GM18951 (cell line): ENCODE data around the gene THEM5.
"Not testable (repeated sequence)": the region's sequence is repeated elsewhere in the genome, so short reads cannot be mapped to it uniquely, and the experiment has no call there.

Experiments used
- POLR2A ChIP-seq: IDR thresholded peaks from 4 replicates; pipeline ENCODE4 v1.6.1; 2011; ENCODE audit warnings: mild to moderate bottlenecking; ENCODE audit not compliant: insufficient read length, insufficient read depth; ENCODE audit errors: extremely low read depth
- in situ Hi-C: fragments of 300-500 bp; cut with MboI; formaldehyde crosslinking; loops from one replicate; pipeline ENCODE4 v1.12.0; 2022; ENCODE audit warnings: low sequenced_read_pairs, mixed read lengths, inconsistent platforms; ENCODE audit not compliant: unreplicated experiment

THEM5 gene, protein sequence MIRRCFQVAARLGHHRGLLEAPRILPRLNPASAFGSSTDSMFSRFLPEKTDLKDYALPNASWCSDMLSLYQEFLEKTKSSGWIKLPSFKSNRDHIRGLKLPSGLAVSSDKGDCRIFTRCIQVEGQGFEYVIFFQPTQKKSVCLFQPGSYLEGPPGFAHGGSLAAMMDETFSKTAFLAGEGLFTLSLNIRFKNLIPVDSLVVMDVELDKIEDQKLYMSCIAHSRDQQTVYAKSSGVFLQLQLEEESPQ

DNA sequence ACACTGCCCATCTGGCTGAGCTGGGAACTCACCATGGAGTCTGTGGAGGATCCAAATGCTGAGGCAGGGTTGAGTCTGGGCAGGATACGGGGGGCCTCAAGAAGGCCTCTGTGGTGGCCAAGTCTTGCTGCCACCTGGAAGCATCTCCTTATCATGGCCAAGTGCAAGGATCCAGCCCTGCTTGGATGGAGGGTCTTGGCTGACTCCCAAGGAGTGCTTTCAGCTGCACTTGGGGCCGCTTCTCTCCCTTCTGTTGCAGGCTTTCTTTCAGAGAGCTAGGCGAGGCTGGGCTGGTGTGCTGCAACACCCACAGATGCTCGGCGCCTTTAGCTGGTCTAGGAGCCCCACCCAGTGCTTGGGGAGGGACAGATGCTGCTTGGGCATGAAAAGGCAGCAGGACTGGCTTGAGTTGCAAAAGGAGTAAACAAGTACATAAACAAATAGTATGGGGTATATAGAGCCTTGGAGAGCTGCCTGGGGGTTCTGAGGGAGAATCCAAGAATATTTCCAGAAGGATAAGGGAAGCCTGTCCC is at the start of gene THEM5:
THEM5 (minus strand) TSS at position 302 of the 533 bp plus-strand sequence; CDS start at position 155, 147 bp downstream.
- TF ChIP-seq POLR2A = no peak
- in situ Hi-C loops = no loop called here

DNA sequence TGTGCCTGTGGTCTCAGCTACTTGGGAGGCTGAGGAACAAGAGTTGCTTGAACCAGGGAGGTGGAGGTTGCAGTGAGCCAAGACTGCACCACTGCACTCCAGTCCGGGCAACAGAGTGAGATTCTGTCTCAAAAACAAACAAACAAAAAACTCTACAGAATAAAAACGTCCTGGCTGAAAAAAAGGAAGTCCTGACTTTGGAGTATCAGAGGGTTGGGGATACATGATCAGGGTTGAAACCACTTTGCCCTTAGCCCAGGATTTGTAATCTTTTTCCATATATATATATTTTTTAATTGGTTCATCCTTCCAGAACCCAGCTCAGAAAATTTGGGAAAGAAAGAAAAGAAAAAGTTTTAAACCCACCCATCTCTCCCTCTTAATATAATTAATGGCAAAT is 49.3 kb upstream of the THEM5 start:
- TF ChIP-seq POLR2A = no peak
- in situ Hi-C loops = no loop called here

DNA sequence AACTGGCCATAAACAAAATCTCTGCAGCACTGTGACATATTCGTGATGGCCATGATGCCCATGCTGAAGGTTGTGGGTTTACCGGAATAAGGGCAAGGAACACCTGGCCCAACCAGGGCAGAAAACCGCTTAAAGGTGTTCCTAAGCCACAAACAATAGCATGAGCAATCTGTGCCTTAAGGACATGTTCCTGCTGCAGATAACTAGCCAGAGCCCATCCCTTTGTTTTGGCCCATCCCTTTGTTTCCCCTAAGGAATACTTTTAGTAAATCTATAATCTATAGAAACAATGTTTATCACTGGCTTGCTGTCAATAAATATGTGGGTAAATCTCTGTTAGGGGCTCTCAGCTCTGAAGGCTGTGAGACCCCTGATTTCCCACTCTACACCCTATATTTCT is 47.3 kb upstream of the THEM5 start:
- in situ Hi-C loops = not testable (repeated sequence)

DNA sequence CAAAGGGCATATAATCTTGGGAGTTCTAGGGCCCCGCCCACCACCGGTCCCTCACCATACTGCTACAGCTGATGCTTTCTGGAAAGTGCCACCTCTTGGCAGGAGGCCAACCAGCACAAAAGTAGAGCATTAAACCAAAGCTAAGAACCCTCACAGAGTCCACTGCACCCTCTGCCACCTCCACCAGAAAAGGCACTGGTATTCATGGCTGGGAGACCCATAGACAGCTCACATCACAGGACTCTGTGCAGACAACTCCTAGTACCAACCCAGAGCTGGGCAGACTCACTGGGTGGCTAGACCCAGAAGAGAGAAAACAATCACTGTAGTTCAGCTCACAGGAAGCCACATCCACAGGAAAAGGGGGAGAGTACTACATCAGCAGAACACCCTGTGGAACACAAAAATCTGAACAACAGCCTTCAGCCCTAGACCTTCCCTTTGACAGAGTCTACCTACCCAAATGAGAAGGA is 45.0 kb upstream of the THEM5 start:
- no peak for TF ChIP-seq POLR2A

DNA sequence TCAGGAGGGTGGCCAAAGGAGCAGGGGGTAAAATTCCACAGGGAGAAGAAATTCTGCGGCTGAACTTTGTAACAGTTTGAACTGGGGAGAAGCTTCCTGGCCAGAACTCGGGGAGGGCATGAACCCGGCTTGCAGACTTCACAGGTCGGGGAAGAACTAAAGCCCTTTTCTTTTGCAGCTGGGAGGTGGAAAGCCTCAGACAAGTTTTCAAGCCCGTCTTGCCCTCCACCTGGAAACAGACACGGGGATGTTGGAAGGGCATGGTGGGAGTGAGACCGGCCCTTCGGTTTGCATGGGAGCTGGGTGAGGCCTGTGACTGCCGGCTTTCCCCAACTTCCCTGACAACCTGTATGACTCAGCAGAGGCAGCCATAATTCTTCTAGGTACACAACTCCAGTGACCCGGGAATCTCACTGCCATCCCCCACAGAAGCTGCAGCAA is 44.5 kb upstream of the THEM5 start:
- in situ Hi-C loops = no loop called here
- no peak for TF ChIP-seq POLR2A

More for the DNA sequence above, 45.0 kb upstream of the THEM5 start:
- in situ Hi-C loops = no loop called here

DNA sequence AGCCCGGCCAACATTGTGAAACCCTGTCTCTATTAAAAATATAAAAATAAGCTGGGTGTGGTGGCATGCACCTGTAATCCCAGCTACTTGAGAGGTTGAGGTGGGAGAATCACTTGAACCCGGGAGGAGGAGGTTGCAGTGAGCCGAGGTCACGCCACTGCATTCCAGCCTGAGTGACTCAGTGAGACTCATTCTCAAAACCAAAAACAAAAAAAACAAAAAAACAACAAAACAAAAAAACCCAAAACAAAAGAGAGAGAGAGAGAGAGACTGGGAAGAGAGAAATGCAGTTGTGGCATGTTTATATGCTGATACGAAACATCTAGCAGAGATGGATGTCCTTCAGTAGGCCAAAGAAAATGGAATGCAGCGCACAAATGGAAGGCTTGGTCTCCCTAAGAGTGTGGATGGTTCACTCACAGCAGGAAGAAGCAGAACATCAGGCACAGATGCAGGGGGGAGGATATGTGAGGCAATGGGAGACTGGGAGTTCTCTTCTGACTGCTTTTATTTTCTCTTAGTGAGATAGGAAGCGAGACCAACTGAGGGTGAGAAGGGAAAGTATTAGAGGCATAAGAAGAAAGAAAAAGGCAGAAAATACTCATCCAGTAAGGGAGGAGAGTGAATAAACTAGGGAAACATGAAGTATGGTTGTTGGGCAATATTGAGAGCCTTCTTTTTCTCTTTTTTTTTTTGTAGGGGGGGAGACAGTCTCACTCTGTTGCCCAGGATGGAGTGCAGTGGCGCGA is 39.8 kb upstream of the THEM5 start:
- in situ Hi-C loops = no loop called here

DNA sequence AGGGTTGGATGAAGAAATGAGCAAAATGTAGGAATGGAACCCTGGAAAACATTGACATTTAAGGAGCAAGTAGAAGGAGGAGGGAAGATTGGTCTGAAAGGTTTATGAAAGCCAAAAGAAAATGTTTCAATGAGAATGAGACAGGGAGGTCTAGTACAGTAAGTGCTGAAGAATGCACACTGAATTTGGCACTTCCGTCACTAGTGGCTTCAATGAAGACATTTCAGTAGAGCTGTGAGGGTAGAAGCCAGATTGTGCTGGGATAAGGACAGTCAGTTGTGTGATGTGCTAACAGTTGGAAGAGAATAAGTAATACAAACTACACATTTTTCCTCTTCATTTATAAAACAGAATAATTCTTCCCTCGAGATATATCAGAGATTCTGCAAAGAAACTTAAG is 38.7 kb upstream of the THEM5 start:
- TF ChIP-seq POLR2A = no peak
- in situ Hi-C loops = no loop called here

More for the DNA sequence above, 39.8 kb upstream of the THEM5 start:
- no peak for TF ChIP-seq POLR2A

DNA sequence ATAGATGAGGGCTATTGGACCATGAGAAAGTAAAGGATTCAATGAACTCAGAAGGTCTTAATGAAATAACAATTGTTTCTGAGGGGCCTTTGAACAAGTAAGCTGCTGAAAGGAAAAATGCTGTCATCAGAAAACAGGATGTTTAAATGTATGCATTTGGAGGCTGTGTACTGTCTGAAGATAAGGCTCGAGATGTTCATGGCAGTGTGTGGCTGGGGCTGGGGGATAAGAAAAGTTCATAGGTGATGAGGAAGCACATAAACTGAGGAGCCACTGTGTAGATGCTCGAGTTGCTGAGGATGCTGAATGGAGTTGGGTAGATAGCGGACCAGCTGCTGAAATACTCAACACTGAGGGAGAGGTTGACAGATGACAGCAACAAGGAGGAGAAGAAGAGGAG is 38.0 kb upstream of the THEM5 start:
- no peak for TF ChIP-seq POLR2A
- in situ Hi-C loops = no loop called here

DNA sequence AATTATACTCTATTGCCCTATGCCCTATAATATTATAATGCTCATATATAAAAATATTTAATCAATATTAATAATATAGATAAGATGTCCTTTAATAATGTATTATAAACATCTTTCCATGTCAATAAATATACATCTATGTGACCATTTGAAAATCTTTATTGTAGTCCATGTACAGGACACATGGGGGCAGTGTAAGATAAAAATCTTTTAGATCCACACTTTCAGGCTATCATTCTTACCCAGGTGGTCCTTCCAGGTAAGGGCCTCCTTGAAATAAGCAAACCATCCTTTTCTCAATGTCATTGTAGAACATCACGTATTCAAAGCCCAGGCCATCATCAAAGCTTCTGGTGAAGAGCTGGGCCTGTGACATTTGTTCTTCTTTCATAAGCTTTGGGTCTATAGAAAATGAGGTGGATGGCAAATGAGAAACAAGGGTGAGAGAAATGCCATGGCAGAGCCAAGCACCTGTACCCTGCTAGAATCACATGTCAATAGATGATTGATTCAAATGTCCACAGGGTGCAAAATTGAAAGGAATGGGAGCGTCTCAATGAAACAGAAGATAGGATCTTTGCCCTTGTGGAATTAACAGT is 35.6 kb upstream of the THEM5 start:
- in situ Hi-C loops = no loop called here
- TF ChIP-seq POLR2A = no peak

DNA sequence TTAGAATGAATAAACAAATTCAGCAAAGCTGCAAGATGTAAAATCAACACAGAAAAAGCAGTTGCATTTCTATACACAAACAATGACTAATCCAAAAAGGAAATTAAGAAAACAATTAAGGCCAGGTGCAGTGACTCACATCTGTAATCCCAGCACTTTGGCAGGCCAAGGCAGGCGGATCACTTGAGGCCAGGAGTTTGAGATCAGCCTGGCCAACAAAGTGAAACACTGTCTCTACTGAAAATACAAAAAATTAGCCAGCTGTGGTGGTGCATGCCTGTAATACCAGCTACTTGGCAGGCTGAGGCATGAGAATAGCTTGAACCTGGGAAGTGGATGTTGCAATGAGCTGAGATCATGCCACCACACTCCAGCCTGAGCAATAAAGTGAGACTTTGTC is 33.5 kb upstream of the THEM5 start:
- in situ Hi-C loops = no loop called here
- TF ChIP-seq POLR2A = no peak

DNA sequence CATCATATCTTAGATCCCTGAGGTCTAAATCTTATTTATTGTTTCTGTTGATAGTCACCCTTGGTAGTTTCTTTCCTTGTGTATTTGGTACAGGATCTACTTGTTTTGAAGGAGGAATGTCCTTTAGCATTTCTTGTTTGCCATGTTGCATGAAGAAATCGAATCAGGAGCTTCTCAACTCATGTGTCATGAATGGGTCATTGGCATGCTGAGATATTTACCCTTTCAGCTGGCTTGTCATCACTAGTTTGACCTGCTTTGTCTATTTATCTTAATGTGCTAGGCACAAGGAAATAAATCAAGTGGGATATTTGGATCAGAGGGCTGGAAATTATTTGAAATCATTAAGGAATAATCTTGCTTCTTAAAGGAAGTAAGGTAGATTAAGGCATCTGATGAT is 32.0 kb upstream of the THEM5 start:
- TF ChIP-seq POLR2A = no peak
- in situ Hi-C loops = no loop called here

DNA sequence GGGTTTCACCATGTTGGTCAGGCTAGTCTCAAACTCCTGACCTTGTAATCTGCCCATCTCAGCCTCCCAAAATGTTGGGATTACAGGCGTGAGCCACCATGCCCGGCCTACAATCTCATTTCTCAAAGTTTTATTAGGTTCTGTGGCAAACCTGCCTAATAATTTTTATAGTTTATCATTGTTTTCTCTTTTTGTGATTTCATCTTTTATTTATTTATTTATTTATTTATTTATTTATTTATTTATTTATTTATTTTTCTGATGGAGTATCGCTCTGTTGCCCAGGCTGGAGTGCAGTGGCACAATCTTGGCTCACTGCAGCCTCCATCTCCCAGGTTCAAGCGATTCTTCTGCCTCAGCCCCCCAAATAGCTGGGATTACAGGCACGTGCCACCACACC is 31.4 kb upstream of the THEM5 start:
- in situ Hi-C loops = not testable (repeated sequence)

DNA sequence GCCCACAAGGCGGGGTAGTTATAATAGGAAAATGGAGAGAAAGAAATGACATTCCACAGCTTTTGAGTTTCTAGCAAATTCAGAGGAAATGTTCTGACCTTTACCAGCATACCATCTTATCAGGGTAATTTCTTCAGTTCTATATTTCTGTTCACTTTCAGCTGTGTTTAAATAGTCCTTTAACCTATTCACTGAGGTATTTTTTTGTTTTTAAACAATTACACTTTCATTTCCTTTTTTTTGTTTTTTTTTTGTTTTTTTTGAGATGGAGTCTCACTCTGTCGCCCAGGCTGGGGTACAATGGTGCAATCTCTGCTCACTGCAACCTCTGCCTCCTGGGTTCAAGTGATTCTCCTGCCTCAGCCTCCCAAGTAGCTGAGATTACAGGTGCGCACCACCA is 30.9 kb upstream of the THEM5 start:
- in situ Hi-C loops = not testable (repeated sequence)

DNA sequence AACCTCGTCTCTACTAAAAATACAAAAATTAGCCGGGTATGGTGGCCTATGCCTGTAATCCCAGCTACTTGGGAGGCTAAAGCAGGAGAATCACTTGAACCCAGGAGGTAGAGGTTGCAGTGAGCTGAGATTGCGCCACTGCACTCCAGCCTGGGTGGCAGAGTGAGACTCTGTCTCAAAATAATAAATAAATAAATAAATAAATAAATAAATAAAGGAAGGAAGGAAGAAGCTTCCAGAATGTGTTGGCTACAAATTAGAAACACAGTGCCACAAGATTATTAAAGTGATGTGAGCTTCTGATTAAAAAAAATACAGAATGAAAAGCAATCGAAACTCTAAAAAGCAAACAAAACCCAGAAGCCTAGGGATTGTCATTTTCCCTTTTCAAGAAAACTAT is 30.4 kb upstream of the THEM5 start:
- in situ Hi-C loops = not testable (repeated sequence)

DNA sequence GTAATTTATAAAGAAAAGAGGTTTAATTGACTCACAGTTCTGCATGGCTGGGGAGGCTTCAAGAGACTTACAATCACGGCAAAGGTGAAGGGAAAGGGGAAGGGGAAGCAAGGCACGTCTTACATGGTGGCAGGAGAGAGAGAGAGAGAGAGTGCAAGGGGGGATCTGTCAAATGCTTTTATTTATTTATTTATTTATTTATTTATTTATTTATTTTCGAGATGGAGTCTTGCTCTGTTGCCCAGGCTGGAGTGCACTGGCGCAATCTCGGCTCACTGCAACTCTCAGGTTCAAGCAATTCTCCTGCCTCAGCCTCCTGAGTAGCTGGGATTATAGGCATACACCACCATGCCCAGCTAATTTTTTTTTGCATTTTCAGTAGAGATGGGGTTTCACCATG is 29.4 kb upstream of the THEM5 start:
- in situ Hi-C loops = not testable (repeated sequence)
